Astrocyte of the cerebellum (primary cell): ENCODE measurements around the gene SOX14.

ENCODE experiments used
- DNase-seq: peaks from one replicate; pipeline ENCODE4 v3.0.0-alpha.2; 2011; ENCODE audit warnings: low read depth
- H3K4me3 ChIP-seq: 2 replicates; pipeline ENCODE4 v1.5.1; 2011; ENCODE audit warnings: mild to moderate bottlenecking, low read depth, low read length, moderate library complexity
- in situ Hi-C: cut with HindIII; loops from 2 replicates; pipeline ENCODE4 v1.10.0; 2017; ENCODE audit warnings: low sequenced_read_pairs
- TF ChIP-seq, protein P1 (sequence below): IDR thresholded peaks from 2 replicates; pipeline ENCODE4 v1.5.1; 2012; ENCODE audit warnings: low read length, low read depth, moderate library complexity, mild to moderate bottlenecking; ENCODE audit errors: missing control alignments

Gene SOX14

DNA sequence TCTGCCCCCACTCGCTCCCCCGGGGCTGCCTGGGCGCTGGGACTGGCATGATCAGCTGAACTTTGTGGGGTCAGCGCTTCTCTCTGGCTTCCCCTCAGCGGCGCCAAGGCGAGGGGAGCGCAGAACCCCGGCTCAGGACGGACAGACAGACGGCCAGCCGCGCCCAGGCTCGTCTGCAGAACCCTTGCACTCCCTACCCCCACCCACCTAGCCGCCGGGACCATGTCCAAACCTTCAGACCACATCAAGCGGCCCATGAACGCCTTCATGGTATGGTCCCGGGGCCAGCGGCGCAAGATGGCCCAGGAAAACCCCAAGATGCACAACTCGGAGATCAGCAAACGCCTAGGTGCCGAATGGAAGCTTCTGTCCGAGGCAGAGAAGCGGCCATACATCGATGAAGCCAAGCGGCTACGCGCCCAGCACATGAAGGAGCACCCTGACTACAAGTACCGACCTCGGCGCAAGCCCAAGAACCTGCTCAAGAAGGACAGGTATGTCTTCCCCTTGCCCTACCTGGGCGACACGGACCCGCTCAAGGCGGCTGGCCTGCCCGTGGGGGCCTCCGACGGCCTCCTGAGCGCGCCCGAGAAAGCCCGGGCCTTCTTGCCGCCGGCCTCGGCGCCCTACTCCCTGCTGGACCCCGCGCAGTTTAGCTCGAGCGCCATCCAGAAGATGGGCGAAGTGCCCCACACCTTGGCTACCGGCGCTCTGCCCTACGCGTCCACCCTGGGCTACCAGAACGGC, 621 bp downstream of the SOX14 start:
- in situ Hi-C loops: no loop called here
- no peak overlapping the region for H3K4me3 ChIP-seq
- no peak for DNase-seq
- TF ChIP-seq, protein P1, sequence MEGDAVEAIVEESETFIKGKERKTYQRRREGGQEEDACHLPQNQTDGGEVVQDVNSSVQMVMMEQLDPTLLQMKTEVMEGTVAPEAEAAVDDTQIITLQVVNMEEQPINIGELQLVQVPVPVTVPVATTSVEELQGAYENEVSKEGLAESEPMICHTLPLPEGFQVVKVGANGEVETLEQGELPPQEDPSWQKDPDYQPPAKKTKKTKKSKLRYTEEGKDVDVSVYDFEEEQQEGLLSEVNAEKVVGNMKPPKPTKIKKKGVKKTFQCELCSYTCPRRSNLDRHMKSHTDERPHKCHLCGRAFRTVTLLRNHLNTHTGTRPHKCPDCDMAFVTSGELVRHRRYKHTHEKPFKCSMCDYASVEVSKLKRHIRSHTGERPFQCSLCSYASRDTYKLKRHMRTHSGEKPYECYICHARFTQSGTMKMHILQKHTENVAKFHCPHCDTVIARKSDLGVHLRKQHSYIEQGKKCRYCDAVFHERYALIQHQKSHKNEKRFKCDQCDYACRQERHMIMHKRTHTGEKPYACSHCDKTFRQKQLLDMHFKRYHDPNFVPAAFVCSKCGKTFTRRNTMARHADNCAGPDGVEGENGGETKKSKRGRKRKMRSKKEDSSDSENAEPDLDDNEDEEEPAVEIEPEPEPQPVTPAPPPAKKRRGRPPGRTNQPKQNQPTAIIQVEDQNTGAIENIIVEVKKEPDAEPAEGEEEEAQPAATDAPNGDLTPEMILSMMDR: no peak

DNA sequence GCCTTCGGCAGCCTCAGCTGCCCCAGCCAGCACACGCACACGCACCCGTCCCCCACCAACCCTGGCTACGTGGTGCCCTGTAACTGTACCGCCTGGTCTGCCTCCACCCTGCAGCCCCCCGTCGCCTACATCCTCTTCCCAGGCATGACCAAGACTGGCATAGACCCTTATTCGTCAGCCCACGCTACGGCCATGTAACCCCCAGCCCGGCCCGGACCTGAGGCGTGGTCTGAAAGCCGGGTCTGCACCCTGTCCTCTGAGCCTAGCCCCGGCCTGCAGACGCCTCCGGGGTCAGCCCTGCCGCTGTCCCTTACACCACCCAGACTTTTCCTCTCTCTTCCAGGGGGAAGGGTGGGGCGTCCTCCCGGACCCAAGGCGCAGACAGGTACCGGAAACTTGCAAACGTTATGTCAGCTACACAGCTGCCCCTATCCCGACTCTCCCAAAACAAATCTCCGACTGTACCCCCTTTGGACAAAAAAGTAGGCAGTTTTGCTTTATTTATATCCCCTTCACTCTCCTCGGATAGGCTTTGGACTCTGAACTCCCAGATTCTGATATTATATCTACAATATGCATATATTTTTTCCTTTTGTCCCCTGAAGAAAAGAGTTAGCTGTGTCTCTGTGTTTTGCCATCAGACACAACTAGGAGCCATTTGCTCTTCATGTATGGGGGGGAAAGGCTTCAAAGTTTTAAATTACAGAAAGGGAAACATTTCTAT, 1.4 kb downstream of the SOX14 start:
- TF ChIP-seq, protein P1: no peak
- in situ Hi-C loops: no loop called here
- no peak for DNase-seq
- no peak overlapping the region for H3K4me3 ChIP-seq

DNA sequence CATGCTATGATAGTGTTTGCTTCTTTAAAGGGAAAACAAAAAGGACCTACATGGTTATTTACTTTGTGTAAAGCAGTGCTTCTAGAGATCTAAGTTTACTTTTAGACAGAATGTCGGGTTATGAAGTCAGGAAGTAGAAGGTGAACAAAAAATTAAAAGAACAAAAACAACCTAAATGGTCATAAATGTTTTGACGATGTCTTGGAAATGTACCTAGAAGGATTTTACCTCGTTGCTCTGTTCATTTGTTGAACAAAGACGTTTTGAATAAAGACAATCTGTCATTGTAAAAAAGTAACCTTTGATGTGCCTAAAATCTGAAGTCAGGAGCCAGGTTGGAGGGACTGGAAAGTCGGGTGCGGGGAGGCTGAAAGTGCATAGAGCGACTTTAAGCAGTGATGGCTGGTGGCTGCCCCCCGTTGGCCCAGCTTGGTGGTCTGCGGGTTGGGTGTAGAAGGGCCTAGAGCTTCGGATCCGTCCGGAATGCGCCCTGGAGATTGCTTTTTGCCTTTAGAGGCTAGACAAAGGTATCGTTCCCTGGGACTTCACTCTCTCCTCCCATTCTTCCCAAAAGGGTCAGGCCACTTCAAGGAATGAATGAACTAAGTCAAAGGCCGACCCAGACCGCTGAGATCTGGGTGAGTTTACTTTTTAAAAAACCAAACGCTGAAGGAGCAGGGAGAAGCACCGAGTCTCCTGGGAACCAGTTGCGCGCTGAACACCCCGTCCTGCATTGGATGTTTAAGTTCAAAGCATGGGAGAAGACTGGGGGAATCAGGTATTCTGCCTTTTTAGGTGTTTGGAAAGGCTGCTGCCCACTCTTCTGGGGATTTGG, 2.1 kb downstream of the SOX14 start:
- no peak overlapping the region for H3K4me3 ChIP-seq
- in situ Hi-C loops: no loop called here
- DNase-seq: no peak
- TF ChIP-seq, protein P1: no peak

DNA sequence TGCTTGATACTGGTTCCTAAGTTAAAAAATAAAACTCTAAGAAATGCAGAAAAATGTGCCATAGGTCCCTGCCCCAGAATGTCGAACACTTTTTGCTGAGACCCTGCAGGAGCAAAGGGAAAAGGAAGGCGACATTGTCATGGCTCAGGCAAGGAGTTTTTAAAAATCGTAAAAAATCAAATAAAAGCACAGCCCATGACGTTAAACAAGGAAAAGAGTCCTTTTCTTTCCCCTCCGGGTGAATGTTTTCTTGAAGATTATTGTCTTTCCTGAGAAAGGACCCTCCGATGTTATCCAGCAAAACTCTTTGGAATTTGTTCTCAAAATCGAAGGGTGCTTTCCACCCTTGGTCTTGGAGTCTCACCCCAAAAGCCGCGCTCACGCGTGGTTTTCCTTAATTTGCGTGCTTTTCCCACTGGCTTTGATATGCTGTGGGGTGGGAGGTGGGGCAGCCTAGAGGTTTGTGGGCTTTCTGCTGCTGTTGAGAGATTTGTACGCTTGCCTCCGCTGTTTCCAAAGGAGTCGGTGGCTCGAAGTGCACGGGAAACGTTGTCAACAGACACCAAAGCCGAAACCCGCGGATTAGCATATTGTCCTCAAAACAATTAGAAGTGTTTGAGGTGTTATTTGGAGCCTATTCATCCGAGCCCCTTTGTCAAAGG, 2.9 kb downstream of the SOX14 start:
- TF ChIP-seq, protein P1: no peak
- no peak for DNase-seq

DNA sequence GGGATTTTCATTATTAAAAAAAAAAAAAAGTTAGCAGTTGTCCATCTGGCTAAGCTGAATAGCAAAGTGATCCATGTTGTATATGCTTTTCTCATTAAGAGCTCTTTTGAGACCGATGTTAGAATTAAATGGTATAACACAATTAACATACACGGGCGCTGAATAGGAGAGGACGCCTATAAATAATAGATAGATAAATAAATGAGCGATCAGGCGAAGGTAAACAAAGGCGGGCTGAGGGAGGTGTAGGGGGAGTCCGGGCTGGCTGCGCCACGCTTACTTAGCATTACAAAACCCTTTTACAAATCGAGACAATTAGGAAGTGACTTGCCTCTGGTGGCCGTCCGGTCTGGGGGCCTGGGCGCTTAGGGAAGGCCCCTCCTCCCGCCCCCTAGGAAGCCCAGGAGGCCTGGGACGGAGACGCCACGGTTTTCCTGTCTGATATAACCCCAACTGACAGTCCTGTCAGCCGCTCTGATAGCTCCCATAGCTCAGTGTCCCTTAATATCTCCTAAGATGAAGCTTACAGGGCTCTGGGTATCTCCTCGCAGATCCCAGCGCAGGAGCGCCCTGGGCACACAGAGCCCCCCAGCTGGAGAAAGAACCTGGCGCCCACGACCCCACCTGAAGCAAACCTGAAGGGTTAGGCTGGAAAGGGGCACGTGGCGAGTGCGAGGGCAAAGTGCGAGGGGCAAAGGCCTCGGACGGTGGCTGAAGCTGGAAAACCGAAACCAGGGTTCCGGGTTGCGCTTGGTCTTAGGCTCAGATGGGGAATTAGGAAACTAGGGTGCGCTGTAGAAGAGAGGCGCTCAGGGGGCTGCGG, 3.6 kb downstream of the SOX14 start:
- peak overlapping the region; percentile 19 for H3K4me3 ChIP-seq
- no peak for DNase-seq
- TF ChIP-seq, protein P1: no peak
- in situ Hi-C loops: no loop called here

More for the DNA sequence above, 2.9 kb downstream of the SOX14 start:
- in situ Hi-C loops: no loop called here
- H3K4me3 ChIP-seq: no peak overlapping the region
